Nephron (organoid): ENCODE data around the gene MRPS24.
A peak's percentile ranks its signal among the peaks of the same experiment; 100 is the strongest.
"Not testable (repeated sequence)": the region's sequence is repeated elsewhere in the genome, so short reads cannot be mapped to it uniquely, and the experiment has no call there.

Experiments used
- H3K27ac Mint-ChIP-seq, 3 experiments: 2 replicates each; pipeline ENCODE4 v1.8.0; 2020; ENCODE audit warnings: mixed read lengths in 3 of 3, mild to moderate bottlenecking in 2 of 3, moderate library complexity in 1 of 3
- H3K27me3 Mint-ChIP-seq: 2 replicates; pipeline ENCODE4 v1.8.0; 2021; ENCODE audit warnings: low read depth, mild to moderate bottlenecking, moderate library complexity, mixed read lengths
- H3K36me3 Mint-ChIP-seq: 2 replicates; pipeline ENCODE4 v1.8.0; 2020; ENCODE audit warnings: low read depth, mixed read lengths
- H3K4me1 Mint-ChIP-seq: 2 replicates; pipeline ENCODE4 v1.8.0; 2020; ENCODE audit warnings: mixed read lengths
- H3K4me3 Mint-ChIP-seq, 3 experiments: 2 replicates each; pipeline ENCODE4 v1.8.0; 2020; ENCODE audit warnings: mild to moderate bottlenecking in 3 of 3, mixed read lengths in 3 of 3, moderate library complexity in 2 of 3
- H3K9me3 Mint-ChIP-seq: 2 replicates; pipeline ENCODE4 v1.8.0; 2020; ENCODE audit warnings: mixed read lengths
- CTCF ChIP-seq, 3 experiments: fragments of 200-600 bp; sonication (generic); IDR thresholded peaks; one replicate each; pipeline ENCODE4 v1.5.0; 2021; ENCODE audit warnings: antibody characterized with exemption in 3 of 3; ENCODE audit not compliant: unreplicated experiment in 3 of 3

The MRPS24 gene

GRCh38 chr7:43824963-43825362, 44.4 kb downstream of the MRPS24 start:
- Mint-ChIP-seq H3K36me3 (no peaks in the 10 kb centered on the region), H3K4me1 (no peaks in the 10 kb centered on the region), H3K27me3 (peaks cover 19% of the 10 kb centered on the region), H3K9me3 (peaks cover 11% of the 10 kb centered on the region), H3K27ac (peak overlapping the region; percentile 83 to 95 (median 93)), H3K4me3 (peak overlapping the region in 2 of 3 experiments; percentile 26 to 65)
- no peak for TF ChIP-seq CTCF (IDR thresholded peaks at IDR 0.05; ENCODE audit: unreplicated experiment in 3 of 3)

DNA sequence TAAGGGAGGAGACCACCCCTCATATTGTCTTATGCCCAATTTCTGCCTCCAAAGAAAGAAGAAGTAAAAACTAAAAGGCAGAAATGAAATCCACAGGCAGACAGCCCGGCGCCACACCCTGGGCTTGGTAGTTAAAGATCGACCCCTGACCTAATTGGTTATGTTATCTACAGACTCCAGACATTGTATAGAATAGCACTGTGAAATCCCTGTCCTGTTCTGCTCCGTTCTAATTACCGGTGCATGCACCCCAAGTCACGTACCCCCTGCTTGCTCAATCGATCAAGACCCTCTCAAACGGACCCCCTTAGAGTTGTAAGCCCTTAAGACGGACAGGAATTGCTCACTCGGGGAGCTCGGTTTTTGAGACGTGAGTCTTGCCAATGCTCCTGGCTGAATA, 44.8 kb downstream of the MRPS24 start:
- not testable (repeated sequence) for H3K4me1 Mint-ChIP-seq, H3K36me3 Mint-ChIP-seq
- H3K27me3 Mint-ChIP-seq = peaks cover 19% of the 10 kb centered on the region
- H3K27ac Mint-ChIP-seq = peak overlapping the region; percentile 83 to 95 (median 93)
- H3K9me3 Mint-ChIP-seq = peaks cover 11% of the 10 kb centered on the region
- H3K4me3 Mint-ChIP-seq = peak overlapping the region in 2 of 3 experiments; percentile 26 to 65

- Mint-ChIP-seq H3K27me3 (peaks cover 19% of the 10 kb centered on the region), H3K27ac (peak overlapping the region in 1 of 3 experiments; percentile 95), H3K4me3 (no peak overlapping the region), H3K36me3 (no peaks in the 10 kb centered on the region), H3K4me1 (no peaks in the 10 kb centered on the region), H3K9me3 (peaks cover 10% of the 10 kb centered on the region)
- TF ChIP-seq CTCF (IDR thresholded peaks at IDR 0.05; ENCODE audit: unreplicated experiment in 3 of 3) = no peak
These were observed 45.4 kb downstream of the MRPS24 start for GRCh38 chr7:43823941-43824340.

DNA sequence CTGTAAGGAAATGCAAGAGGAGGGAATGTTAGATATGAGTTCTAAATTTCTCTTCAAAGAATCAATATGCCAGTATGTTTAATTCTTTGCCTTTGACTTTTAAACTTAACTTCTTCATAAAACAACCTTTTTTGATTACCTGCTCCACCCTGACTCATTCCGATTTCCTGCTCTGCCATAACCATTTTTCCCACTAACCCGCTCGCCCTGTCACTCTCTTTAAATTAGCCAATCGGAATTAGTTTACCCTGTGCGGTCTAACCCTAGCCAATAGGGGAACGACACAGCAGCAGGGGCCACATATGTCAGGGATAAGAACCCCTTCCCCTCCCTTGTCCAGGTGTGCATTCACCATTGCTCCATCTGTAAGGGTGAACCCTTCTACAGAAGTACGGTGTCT, 45.9 kb downstream of the MRPS24 start:
- not testable (repeated sequence) for H3K36me3 Mint-ChIP-seq, H3K4me3 Mint-ChIP-seq, H3K4me1 Mint-ChIP-seq, H3K9me3 Mint-ChIP-seq
- Mint-ChIP-seq H3K27me3 (peaks cover 19% of the 10 kb centered on the region), H3K27ac (peak overlapping the region in 1 of 3 experiments; percentile 95)
